Gastroesophageal sphincter (tissue), 4 donors: ENCODE results near the gene TTYH3. TPM values are rescaled to one million over a fixed set of nuclear protein-coding genes. Genes with fewer than 3 reads are reported as not detected.

Experiments
- ATAC-seq: fragments of 150-250 bp; one replicate; pipeline ENCODE4 v1.9.1; 2016; ENCODE audit warnings: mild to moderate bottlenecking, moderate library complexity
- H3K27ac ChIP-seq, 4 donors: fragments of 200-600 bp; sonication (generic) in 3 of 4; 1 replicate in 3 of 4; 2 replicates in 1 of 4; pipeline ENCODE4 v1.5.1; 2016 to 2019
- H3K27me3 ChIP-seq: fragments of 200-600 bp; sonication (generic); one replicate; pipeline ENCODE4 v1.5.1; 2019
- H3K36me3 ChIP-seq, 2 donors: fragments of 200-600 bp; sonication (generic); one replicate each; pipeline ENCODE4 v1.5.1; 2019; ENCODE audit warnings: control low read depth in 1 of 2
- H3K4me1 ChIP-seq, 3 donors: fragments of 200-600 bp; sonication (generic); 1 replicate in 2 of 3; 2 replicates in 1 of 3; pipeline ENCODE4 v1.5.1; 2016 to 2019; ENCODE audit warnings: control low read depth in 2 of 3
- H3K4me3 ChIP-seq, 2 donors: fragments of 200-600 bp; sonication (generic); one replicate each; pipeline ENCODE4 v1.5.1; 2019; ENCODE audit warnings: mild to moderate bottlenecking in 1 of 2, moderate library complexity in 1 of 2
- H3K9me3 ChIP-seq, 3 donors: fragments of 200-600 bp; sonication (generic); one replicate each; pipeline ENCODE4 v1.5.1; 2017 to 2019; ENCODE audit warnings: control low read depth in 2 of 3
- EP300 ChIP-seq: sonication (generic); formaldehyde crosslinking; IDR thresholded peaks from one replicate; pipeline ENCODE4 v1.6.1; 2017; ENCODE audit warnings: antibody characterized with exemption, mild to moderate bottlenecking
- POLR2A ChIP-seq, 2 donors: fragments of 450-650 bp; IDR thresholded peaks; one replicate each; pipeline ENCODE4 v1.6.1; 2017; ENCODE audit warnings: antibody characterized with exemption in 2 of 2, mild to moderate bottlenecking in 2 of 2, moderate library complexity in 1 of 2
- POLR2AphosphoS5 ChIP-seq: sonication (generic); formaldehyde crosslinking; IDR thresholded peaks from one replicate; pipeline ENCODE4 v1.6.1; 2017; ENCODE audit warnings: antibody characterized with exemption
- WGBS, 2 donors: methylation state at CpG; one replicate each; pipeline ENCODE4 v1.1.5; 2018; ENCODE audit warnings: low coverage in 1 of 2; 5-methylcytosine and 5-hydroxymethylcytosine counted together
- total RNA-seq, 4 donors: library from RNA; depleted of rRNA; stranded (reverse); fragments of >200 nt; gene quantifications; one replicate each; pipeline ENCODE4 v1.1.0, GENCODE V29; 2016
- TF ChIP-seq, protein P1 (sequence below), 4 experiments: fragments of 200-600 bp in 2 of 4; fragments of 450-650 bp in 2 of 4; sonication (generic) in 1 of 4; IDR thresholded peaks; one replicate each; pipeline ENCODE4 v1.5.1; 2017 to 2019; ENCODE audit warnings: antibody characterized with exemption in 4 of 4, mild to moderate bottlenecking in 2 of 4, moderate library complexity in 2 of 4

The TTYH3 gene
- total RNA-seq, 4 donors from 2014 or later = 11.2 to 29.8 (median 16.9) TPM

GRCh38 chr7:2603044-2603965 is 28.5 kb upstream of the TTYH3 start:
- H3K27me3 ChIP-seq = no peaks in the 10 kb centered on the region
- peaks cover 0 to 20% (median 3%) of the 10 kb centered on the region in 3 donors for H3K4me1 ChIP-seq
- no peak overlapping the region for H3K4me3 ChIP-seq
- TF ChIP-seq, protein P1, sequence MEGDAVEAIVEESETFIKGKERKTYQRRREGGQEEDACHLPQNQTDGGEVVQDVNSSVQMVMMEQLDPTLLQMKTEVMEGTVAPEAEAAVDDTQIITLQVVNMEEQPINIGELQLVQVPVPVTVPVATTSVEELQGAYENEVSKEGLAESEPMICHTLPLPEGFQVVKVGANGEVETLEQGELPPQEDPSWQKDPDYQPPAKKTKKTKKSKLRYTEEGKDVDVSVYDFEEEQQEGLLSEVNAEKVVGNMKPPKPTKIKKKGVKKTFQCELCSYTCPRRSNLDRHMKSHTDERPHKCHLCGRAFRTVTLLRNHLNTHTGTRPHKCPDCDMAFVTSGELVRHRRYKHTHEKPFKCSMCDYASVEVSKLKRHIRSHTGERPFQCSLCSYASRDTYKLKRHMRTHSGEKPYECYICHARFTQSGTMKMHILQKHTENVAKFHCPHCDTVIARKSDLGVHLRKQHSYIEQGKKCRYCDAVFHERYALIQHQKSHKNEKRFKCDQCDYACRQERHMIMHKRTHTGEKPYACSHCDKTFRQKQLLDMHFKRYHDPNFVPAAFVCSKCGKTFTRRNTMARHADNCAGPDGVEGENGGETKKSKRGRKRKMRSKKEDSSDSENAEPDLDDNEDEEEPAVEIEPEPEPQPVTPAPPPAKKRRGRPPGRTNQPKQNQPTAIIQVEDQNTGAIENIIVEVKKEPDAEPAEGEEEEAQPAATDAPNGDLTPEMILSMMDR (IDR thresholded peaks at IDR 0.05) = no peak
- TF ChIP-seq EP300 = no peak
- no peak for TF ChIP-seq POLR2A (IDR thresholded peaks at IDR 0.05)
- TF ChIP-seq POLR2AphosphoS5 = no peak
- no peak for ATAC-seq
- H3K36me3 ChIP-seq = peaks cover 0 to 84% of the 10 kb centered on the region in 2 donors
- H3K9me3 ChIP-seq = no peaks in the 10 kb centered on the region
- WGBS, 2 donors = 82 to 88% methylated on average over 2 of the region's 35 CpGs
- no peak overlapping the region for H3K27ac ChIP-seq

DNA sequence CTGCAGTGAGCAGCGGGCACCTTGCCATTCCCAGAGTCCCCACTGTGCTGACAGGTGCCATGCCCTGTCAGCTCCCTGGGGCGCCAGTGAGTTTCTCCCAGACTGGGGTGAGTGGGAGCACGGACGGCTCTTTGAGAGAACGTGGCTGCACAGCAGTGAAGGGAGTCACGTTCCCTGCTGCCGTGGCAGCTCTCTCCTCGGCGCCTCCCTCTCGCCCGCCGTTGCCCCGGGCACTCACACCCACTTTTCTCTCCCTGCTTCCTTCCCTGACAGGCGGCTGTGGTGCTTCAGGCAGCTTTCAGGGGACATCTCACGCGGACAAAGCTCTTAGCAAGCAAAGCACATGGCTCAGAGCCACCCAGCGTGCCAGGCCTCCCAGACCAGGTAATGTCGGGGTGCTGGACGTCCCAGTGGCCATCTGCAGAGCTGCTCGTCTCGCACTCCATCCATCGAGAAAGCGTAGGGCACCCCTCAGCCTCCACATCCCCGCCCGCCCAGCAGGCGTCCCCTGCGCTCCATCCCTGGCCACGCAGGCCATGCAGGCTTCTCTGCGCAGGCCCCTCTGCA is 27.1 kb upstream of the TTYH3 start:
- H3K27ac ChIP-seq = no peak overlapping the region
- WGBS, 2 donors = 89 to 94% methylated on average over 3 to 15 of the region's 29 CpGs
- TF ChIP-seq POLR2A (IDR thresholded peaks at IDR 0.05) = no peak
- TF ChIP-seq, protein P1 (IDR thresholded peaks at IDR 0.05) = no peak
- no peak for TF ChIP-seq EP300
- TF ChIP-seq POLR2AphosphoS5 = no peak
- H3K4me3 ChIP-seq = no peak overlapping the region
- peaks cover 0 to 71% of the 10 kb centered on the region in 2 donors for H3K36me3 ChIP-seq
- no peaks in the 10 kb centered on the region for H3K27me3 ChIP-seq
- H3K4me1 ChIP-seq = peaks cover 0 to 20% (median 3%) of the 10 kb centered on the region in 3 donors
- H3K9me3 ChIP-seq = no peaks in the 10 kb centered on the region
- ATAC-seq = no peak

DNA sequence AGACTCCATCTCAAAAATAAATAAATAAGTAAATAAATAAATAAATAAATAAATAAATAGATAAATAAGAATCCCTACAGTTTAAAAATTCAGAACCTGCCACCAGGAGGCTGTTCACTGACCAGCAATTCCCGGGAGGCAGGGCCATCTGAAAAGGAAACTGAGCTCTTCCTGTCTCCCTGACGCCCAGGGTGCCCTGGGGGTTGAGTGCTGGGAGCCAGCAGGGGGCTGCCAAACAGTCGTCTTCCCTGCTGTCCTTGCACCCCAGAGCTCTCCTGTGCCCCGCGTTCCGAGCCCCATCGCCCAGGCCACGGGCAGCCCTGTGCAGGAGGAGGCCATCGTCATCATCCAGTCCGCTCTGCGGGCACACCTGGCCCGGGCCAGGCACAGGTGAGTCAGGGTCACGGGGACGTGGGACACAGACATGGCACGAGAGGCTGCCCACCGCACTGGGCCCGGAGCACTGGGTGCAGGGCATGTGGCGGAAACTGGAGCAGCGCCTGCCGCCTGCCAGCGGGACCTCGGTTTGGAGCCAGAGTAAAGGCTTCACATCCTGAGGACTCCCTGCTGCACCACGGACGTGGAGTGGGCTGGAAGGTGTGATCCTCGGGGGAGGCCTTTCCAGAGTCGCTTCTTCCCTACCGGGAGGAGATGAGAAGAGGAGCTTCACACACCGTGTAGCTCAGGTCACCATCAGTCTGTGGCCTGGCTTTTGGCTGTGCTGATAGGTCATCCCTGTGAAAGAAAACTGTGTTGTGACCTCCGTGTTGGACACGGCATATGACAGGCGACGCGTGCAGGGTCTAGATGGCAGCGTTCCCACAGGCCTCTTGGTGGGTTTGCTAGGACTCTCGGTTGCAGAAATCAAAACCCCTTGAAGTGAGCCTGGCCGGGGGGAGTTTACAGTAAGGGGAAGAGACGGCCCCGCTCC is 25.9 kb upstream of the TTYH3 start:
- Histone ChIP-seq H3K36me3 (peaks cover 0 to 71% of the 10 kb centered on the region in 2 donors), H3K27ac (peak overlapping the region in 1 of 4 donors; percentile 72), H3K4me3 (no peak overlapping the region), H3K27me3 (no peaks in the 10 kb centered on the region), H3K4me1 (peaks cover 0 to 20% (median 3%) of the 10 kb centered on the region in 3 donors), H3K9me3 (no peaks in the 10 kb centered on the region)
- WGBS, 2 donors = 72 to 100% methylated on average over 1 to 3 of the region's 38 CpGs
- TF ChIP-seq POLR2A (IDR thresholded peaks at IDR 0.05) (no peak), EP300 (no peak), POLR2AphosphoS5 (no peak)
- TF ChIP-seq, protein P1 (IDR thresholded peaks at IDR 0.05) = no peak
- no peak for ATAC-seq

GRCh38 chr7:2606539-2606936 is 25.2 kb upstream of the TTYH3 start:
- no peak for ATAC-seq
- TF ChIP-seq, protein P1 (IDR thresholded peaks at IDR 0.05) = no peak
- TF ChIP-seq POLR2AphosphoS5 = no peak
- TF ChIP-seq POLR2A (IDR thresholded peaks at IDR 0.05) = no peak
- TF ChIP-seq EP300 = no peak
- H3K27me3 ChIP-seq = no peaks in the 10 kb centered on the region
- peaks cover 0 to 68% of the 10 kb centered on the region in 2 donors for H3K36me3 ChIP-seq
- H3K27ac ChIP-seq = peak overlapping the region in 3 of 4 donors; percentile 21 to 72 (median 46)
- H3K9me3 ChIP-seq = no peaks in the 10 kb centered on the region
- peaks cover 0 to 20% (median 3%) of the 10 kb centered on the region in 3 donors for H3K4me1 ChIP-seq
- WGBS, 2 donors = no CpG with 5 or more reads among the region's 16 CpGs
- no peak overlapping the region for H3K4me3 ChIP-seq
